AG04449 (cell line): Measurements from ENCODE around the gene CHST11.

Experiments
- CTCF ChIA-PET: fragments of 350-600 bp; formaldehyde crosslinking; extraction: SDS; loops from one replicate; lab custom pipeline; 2021; ENCODE audit warnings: antibody characterized with exemption; lab: Yijun Ruan, JAX
- POLR2A ChIA-PET: fragments of 400-600, 350-600 bp; formaldehyde crosslinking; extraction: SDS; loops from one replicate; lab custom pipeline; 2020; ENCODE audit warnings: antibody characterized with exemption, inconsistent platforms; lab: Yijun Ruan, JAX
- DNase-seq: peaks from one replicate; pipeline ENCODE4 v3.0.0-alpha.2; 2010; ENCODE audit warnings: low read depth, low spot score
- H3K4me3 ChIP-seq: 2 replicates; pipeline ENCODE4 v1.5.1; 2011; ENCODE audit warnings: low read depth, mild to moderate bottlenecking, control low read depth, low read length
- CTCF ChIP-seq: IDR thresholded peaks from one replicate; pipeline ENCODE4 v1.5.1; 2011; ENCODE audit warnings: mild to moderate bottlenecking, moderate library complexity, low read length, control low read depth, inconsistent platforms; ENCODE audit not compliant: insufficient read depth; ENCODE audit errors: missing control alignments

CHST11 gene

DNA sequence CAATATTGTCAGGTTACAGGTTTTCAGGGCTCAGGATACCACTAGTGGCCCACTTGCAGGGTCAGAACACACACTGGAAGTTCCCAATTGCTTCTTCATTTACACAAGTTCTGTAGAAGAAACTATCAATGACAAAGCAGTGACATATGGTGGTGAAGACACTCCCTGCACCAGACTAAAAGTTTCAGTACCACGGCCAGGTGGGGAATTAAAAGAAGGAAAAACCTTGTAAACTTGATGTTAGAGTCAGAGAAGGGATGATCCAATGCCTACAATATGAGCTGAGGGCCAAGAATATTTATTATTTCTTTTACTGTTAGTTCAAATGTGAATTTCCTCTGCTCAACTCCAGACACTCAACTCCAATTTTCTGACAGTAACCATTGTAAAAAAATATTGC, 31.8 kb upstream of the CHST11 start:
- ChIA-PET POLR2A (no interaction called here), CTCF (no interaction called here)
- H3K4me3 ChIP-seq, result no peak overlapping the region
- no peak for DNase-seq
- TF ChIP-seq CTCF, result no peak

DNA sequence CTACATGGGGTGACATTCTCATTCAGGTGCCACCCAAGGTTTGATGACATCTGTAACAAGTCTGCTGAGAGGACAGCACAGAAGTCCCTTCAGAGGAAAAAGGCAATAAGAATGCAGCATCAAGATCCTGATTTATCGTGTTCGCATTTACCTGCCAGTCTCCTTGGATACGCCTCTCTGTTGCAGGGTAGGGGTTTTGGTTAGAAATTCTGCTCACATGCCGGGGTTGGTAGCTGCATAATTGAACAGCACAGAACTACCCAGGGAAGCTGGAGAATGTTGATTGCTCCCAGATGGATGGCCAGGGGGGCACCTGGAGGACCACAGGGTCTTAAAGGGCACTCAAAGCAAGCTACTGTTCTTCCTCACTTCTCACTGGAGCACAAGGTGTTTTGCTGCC, 31.1 kb upstream of the CHST11 start:
- no peak for TF ChIP-seq CTCF
- DNase-seq, result no peak
- ChIA-PET POLR2A (no interaction called here), CTCF (no interaction called here)
- H3K4me3 ChIP-seq, result no peak overlapping the region

DNA sequence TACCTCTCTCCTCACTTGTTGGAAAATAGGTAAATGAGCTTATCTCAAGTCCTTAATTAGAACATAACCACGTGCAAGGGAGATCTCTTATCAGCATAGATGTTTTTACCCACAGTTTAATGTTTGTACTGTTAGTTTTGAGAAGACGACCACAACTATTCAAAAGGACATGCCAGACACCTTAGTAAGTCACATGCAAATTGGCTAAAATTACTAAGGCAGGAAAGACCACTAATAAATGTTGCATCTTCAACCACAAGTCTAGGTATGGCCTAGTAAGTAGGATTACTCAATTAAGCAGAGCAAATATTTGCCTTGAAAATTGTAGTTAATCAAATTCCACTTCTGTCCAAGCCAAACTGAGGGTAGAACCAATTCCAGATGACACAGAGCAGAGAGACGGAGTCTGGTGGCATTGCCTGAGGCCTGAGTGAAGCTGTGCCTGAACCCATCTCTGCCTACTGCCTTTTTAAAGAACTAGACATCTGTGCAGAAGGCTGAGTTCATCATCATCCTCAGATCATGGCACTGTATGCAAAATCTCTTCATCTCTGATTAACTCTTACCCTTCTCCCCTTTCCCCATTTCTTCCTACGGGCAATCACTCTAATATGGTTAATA, 29.7 kb upstream of the CHST11 start:
- DNase-seq, result peak; percentile 38
- H3K4me3 ChIP-seq, result no peak overlapping the region
- ChIA-PET CTCF (interaction anchor here (1.3 kb wide), 1 partner anchor 45 kb away, joined by 5 read pairs; no protein-coding TSS in a partner anchor), POLR2A (interaction anchor here (0.8 kb wide), 1 partner anchor 22 kb away, joined by 4 read pairs; no protein-coding TSS in a partner anchor)
- no peak for TF ChIP-seq CTCF

DNA sequence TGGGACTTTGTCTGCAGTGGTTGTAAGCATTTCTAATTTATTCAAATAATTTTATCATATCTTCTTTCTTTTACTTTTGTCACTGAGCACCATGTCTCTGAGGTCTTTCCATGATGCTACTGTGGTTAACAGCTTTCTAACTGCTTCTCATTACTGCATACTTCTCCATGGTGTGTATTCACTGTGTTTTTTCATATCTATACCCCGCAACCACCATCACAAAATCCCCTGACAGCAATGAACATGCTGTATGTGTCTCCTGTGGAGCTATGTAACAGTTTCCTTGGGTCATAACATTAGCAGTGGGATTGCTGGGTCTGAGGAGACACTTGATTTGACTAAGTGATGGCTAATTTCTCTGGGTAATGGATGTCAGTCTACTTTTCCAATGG, 29.2 kb upstream of the CHST11 start:
- POLR2A ChIA-PET, result no interaction called here
- DNase-seq, result no peak
- TF ChIP-seq CTCF, result no peak
- CTCF ChIA-PET, result interaction anchor here (1.3 to 1.9 kb wide), 2 partner anchors 46 kb away, joined by 5 read pairs; no protein-coding TSS in a partner anchor
- no peak overlapping the region for H3K4me3 ChIP-seq

DNA sequence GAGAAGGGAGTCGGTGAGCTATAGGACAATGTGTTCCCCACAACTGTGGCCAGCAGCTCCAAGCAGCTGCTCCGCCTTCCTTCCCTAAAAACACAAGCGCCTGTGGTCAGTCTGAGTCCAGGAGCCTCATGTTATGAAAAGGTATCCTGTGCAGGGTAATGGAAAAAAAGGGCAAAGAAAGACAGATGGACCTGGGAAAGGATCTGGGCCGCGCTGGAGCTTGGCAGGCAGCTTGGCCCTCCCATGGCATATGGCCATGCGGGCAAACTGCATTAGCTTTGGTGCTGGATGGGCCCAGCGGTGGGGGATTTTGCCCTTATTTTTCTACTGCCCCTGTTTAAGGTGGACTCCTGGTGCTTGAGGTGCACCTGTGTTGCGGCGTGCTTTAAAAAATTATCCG, 23.7 kb upstream of the CHST11 start:
- POLR2A ChIA-PET, result no interaction called here

GRCh38 chr12:104434129-104434528, 22.6 kb upstream of the CHST11 start:
- ChIA-PET POLR2A (no interaction called here), CTCF (interaction anchor here (1.6 kb wide), 1 partner anchor 9 kb away, joined by 4 read pairs; no protein-coding TSS in a partner anchor)
- no peak for TF ChIP-seq CTCF
- DNase-seq, result no peak
- no peak overlapping the region for H3K4me3 ChIP-seq

More for the DNA sequence above, 23.7 kb upstream of the CHST11 start:
- no peak overlapping the region for H3K4me3 ChIP-seq
- DNase-seq, result no peak
- TF ChIP-seq CTCF, result no peak
- CTCF ChIA-PET, result no interaction called here
